Measurements from ENCODE around the gene ASPRV1.

GRCh38 chr2:69948032-69948962 lies 13.1 kb downstream of the ASPRV1 start:
- no peak for TF ChIP-seq CTCF (IDR thresholded peaks at IDR 0.05; ENCODE audit: low read depth, low read length, missing input control)
- TF ChIP-seq RAD21 (IDR thresholded peaks at IDR 0.05) = no peak

Measured in liver (tissue), 3 donors.